GM21529 (cell line): Measurements from ENCODE around the gene CDCA7.
A peak's percentile ranks its signal among the peaks of the same experiment; 100 is the strongest.
"Not testable (repeated sequence)": the region's sequence is repeated elsewhere in the genome, so short reads cannot be mapped to it uniquely, and the experiment has no call there.

ENCODE experiments used
- ATAC-seq: cut with Tn5 transposase; IDR thresholded peaks from one replicate; pipeline ENCODE4 v1.9.1; 2021; ENCODE audit not compliant: unreplicated experiment

CDCA7 gene

GRCh38 chr2:173401716-173402326 lies 47.1 kb downstream of the CDCA7 start:
- no peak for ATAC-seq

- ATAC-seq: peak; percentile 64
These were observed 47.8 kb downstream of the CDCA7 start for GRCh38 chr2:173402405-173402974.

- ATAC-seq: no peak
These were observed 50.4 kb downstream of the CDCA7 start for GRCh38 chr2:173404841-173405750.

GRCh38 chr2:173407176-173407575 lies 52.5 kb downstream of the CDCA7 start:
- no peak for ATAC-seq

- ATAC-seq: no peak
These were observed 53.0 kb downstream of the CDCA7 start for GRCh38 chr2:173407646-173408045.

GRCh38 chr2:173410579-173410978 lies 55.9 kb downstream of the CDCA7 start:
- no peak for ATAC-seq

GRCh38 chr2:173412628-173413027 lies 58.0 kb downstream of the CDCA7 start:
- no peak for ATAC-seq

GRCh38 chr2:173414823-173415322 lies 60.2 kb downstream of the CDCA7 start:
- ATAC-seq: no peak

- ATAC-seq: no peak
These were observed 61.0 kb downstream of the CDCA7 start for GRCh38 chr2:173415431-173416381.

- ATAC-seq: not testable (repeated sequence)
These were observed 61.9 kb downstream of the CDCA7 start for GRCh38 chr2:173416415-173417152.

- no peak for ATAC-seq
These were observed 62.7 kb downstream of the CDCA7 start for GRCh38 chr2:173417341-173417740.

GRCh38 chr2:173417802-173418201 lies 63.1 kb downstream of the CDCA7 start:
- no peak for ATAC-seq
